ENCODE data around the gene FGD5.

The FGD5 gene

GRCh38 chr3:14957925-14958324 lies 139.2 kb downstream of the FGD5 start:
- H3K27ac ChIP-seq, result no peak overlapping the region
- TF ChIP-seq CTCF (conservative IDR thresholded peaks at IDR 0.05), result no peak

- no peak overlapping the region for H3K27ac ChIP-seq
- no peak for TF ChIP-seq CTCF (conservative IDR thresholded peaks at IDR 0.05)
Measured at GRCh38 chr3:14959359-14959943, 140.7 kb downstream of the FGD5 start.

- H3K27ac ChIP-seq, result no peak overlapping the region
- TF ChIP-seq CTCF (conservative IDR thresholded peaks at IDR 0.05), result no peak
Measured at GRCh38 chr3:14962762-14963161, 144.0 kb downstream of the FGD5 start.

- no peak for TF ChIP-seq CTCF (conservative IDR thresholded peaks at IDR 0.05)
- H3K27ac ChIP-seq, result no peak overlapping the region
Measured at GRCh38 chr3:14967285-14967684, 148.5 kb downstream of the FGD5 start.

- TF ChIP-seq CTCF (conservative IDR thresholded peaks at IDR 0.05), result no peak
- no peak overlapping the region for H3K27ac ChIP-seq
Measured at GRCh38 chr3:14969671-14970070, 150.9 kb downstream of the FGD5 start.

GRCh38 chr3:14976317-14976716 lies 157.6 kb downstream of the FGD5 start:
- no peak for TF ChIP-seq CTCF (conservative IDR thresholded peaks at IDR 0.05)

GRCh38 chr3:14980689-14981088 lies 161.9 kb downstream of the FGD5 start:
- no peak overlapping the region for H3K27ac ChIP-seq
- TF ChIP-seq CTCF (conservative IDR thresholded peaks at IDR 0.05), result no peak

More at GRCh38 chr3:14976317-14976716, 157.6 kb downstream of the FGD5 start:
- no peak overlapping the region for H3K27ac ChIP-seq
